ENCODE results near the gene SLC12A4. TPM values are rescaled to one million over a fixed set of nuclear protein-coding genes. Genes with fewer than 3 reads are reported as not detected.

SLC12A4 gene
- polyA plus RNA-seq, 1 experiment = 115 TPM

DNA sequence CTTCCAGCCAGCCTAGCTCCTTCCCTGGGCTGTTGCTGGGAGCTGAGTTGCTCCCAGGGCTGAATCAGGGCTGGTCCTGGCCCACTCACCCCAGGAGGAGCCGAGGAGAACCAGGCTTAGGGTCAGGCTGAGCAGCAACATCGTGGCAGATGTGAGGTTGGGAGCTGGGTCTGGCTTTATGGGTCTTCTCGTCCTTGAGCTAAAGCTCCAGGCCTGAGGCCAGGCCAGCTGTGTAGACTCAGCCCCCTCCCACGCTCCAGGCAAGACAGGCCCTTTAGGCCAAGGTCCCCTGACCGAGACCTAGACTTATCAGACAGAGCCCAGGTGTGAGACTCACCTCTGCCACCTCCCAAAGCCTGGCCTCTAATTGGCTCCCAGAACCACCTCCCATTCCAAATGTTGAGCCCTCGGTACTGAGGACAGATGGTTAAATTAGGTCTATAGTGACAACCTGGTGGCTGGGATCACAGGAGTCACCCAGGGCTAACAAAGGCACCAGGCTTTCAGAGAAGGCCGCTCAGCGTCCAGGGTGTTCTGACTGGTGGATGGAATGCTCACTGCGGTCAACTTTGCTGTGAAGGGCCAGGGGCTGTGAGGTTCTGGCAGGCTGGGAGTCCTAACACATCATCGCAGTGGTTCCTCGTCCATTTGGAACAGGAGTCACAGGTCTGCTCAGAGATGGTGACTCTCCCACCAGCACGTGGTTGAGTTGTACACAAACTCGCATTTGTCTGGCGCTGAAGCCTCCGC, 36.5 kb downstream of the SLC12A4 start, which contains the start of gene CTRL:
TSS of gene CTRL (minus strand) at position 151 of the 750 bp plus-strand sequence. CDS start at position 141, 10 bp downstream.
- CTCF ChIA-PET = interaction anchor here (1.1 to 12.9 kb wide), 5 partner anchors 22 to 295 kb away, joined by 3 to 155 read pairs (median 4); partner anchors contain the start of gene NRN1L
- POLR2A ChIA-PET = no interaction called here
- Histone ChIP-seq H3K27me3 (ENCODE audit: control insufficient read depth, insufficient read depth, low read length) (no peaks in the 10 kb centered on the region), H3K36me3 (ENCODE audit: control insufficient read depth, insufficient read depth, low read length) (peaks cover 22% of the 10 kb centered on the region), H3K4me3 (ENCODE audit: low read depth, low read length) (no peak within 1 kb of the TSS)
- DNase-seq (ENCODE audit: low read depth) = no peak
- TF ChIP-seq, protein P1, sequence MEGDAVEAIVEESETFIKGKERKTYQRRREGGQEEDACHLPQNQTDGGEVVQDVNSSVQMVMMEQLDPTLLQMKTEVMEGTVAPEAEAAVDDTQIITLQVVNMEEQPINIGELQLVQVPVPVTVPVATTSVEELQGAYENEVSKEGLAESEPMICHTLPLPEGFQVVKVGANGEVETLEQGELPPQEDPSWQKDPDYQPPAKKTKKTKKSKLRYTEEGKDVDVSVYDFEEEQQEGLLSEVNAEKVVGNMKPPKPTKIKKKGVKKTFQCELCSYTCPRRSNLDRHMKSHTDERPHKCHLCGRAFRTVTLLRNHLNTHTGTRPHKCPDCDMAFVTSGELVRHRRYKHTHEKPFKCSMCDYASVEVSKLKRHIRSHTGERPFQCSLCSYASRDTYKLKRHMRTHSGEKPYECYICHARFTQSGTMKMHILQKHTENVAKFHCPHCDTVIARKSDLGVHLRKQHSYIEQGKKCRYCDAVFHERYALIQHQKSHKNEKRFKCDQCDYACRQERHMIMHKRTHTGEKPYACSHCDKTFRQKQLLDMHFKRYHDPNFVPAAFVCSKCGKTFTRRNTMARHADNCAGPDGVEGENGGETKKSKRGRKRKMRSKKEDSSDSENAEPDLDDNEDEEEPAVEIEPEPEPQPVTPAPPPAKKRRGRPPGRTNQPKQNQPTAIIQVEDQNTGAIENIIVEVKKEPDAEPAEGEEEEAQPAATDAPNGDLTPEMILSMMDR (IDR thresholded peaks at IDR 0.05; ENCODE audit: insufficient read depth, low read depth, low read length) = peak; percentile 34

DNA sequence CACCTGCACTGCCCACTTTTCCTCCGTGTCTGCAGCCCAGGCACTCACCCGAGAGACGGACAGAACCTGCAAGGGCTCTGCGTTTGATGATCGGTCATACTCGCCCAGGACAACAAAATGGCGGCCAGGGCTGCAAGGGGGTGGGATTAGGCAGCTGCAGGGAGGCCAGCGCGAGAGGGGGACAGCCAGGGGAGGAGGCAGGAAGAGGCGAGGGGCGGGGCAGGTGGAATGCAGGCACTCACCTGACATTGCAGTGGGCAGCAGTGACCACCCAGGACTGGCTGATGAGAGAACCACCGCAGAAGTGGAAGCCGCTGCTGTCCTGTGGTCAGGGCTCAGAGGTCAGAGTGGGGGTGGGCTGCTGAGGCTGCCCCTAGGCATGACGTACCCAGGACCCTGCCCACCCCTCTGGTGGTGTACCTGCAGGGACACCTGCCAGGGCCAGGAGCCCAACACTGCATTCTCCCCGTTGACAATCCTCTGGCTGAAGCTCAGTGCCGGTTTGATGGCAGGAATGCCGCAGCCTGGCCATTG, 37.7 kb downstream of the SLC12A4 start:
- POLR2A ChIA-PET = no interaction called here

DNA sequence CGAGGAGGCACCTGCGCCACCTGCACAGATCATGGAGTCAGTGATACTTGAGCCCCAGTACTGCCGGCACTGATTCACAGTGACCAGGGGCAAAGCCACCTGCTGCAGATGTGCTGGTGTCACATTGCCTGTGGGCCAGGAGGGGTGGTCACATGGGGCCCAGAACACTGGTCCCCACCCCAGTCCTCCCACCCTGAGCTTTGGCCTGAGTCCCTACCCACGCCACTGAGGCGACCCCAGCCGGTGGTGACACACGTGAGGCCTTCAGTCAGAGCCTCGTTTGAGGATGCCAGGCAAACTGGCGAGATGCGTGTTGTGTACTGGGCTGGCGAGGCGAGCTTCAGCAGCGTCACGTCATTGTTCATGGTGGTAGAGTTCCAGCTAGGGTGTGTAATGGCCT, 38.2 kb downstream of the SLC12A4 start:
- H3K27me3 ChIP-seq (ENCODE audit: control insufficient read depth, insufficient read depth, low read length) = no peaks in the 10 kb centered on the region
- ChIA-PET POLR2A (no interaction called here), CTCF (interaction anchor here (0.8 to 12.9 kb wide), 4 partner anchors 45 to 262 kb away, joined by 3 to 155 read pairs (median 8); partner anchors contain the start of gene NRN1L)
- TF ChIP-seq, protein P1 (IDR thresholded peaks at IDR 0.05; ENCODE audit: insufficient read depth, low read depth, low read length) = no peak
- no peak overlapping the region for H3K4me3 ChIP-seq (ENCODE audit: low read depth, low read length)
- H3K36me3 ChIP-seq (ENCODE audit: control insufficient read depth, insufficient read depth, low read length) = peaks cover 22% of the 10 kb centered on the region
- no peak for DNase-seq (ENCODE audit: low read depth)

More for the DNA sequence above, 37.7 kb downstream of the SLC12A4 start:
- Histone ChIP-seq H3K27me3 (ENCODE audit: control insufficient read depth, insufficient read depth, low read length) (no peaks in the 10 kb centered on the region), H3K4me3 (ENCODE audit: low read depth, low read length) (no peak overlapping the region), H3K36me3 (ENCODE audit: control insufficient read depth, insufficient read depth, low read length) (peaks cover 22% of the 10 kb centered on the region)
- TF ChIP-seq, protein P1 (IDR thresholded peaks at IDR 0.05; ENCODE audit: insufficient read depth, low read depth, low read length) = no peak
- CTCF ChIA-PET = interaction anchor here (0.8 to 12.9 kb wide), 4 partner anchors 45 to 296 kb away, joined by 3 to 155 read pairs (median 8); partner anchors contain the start of gene NRN1L
- no peak for DNase-seq (ENCODE audit: low read depth)

DNA sequence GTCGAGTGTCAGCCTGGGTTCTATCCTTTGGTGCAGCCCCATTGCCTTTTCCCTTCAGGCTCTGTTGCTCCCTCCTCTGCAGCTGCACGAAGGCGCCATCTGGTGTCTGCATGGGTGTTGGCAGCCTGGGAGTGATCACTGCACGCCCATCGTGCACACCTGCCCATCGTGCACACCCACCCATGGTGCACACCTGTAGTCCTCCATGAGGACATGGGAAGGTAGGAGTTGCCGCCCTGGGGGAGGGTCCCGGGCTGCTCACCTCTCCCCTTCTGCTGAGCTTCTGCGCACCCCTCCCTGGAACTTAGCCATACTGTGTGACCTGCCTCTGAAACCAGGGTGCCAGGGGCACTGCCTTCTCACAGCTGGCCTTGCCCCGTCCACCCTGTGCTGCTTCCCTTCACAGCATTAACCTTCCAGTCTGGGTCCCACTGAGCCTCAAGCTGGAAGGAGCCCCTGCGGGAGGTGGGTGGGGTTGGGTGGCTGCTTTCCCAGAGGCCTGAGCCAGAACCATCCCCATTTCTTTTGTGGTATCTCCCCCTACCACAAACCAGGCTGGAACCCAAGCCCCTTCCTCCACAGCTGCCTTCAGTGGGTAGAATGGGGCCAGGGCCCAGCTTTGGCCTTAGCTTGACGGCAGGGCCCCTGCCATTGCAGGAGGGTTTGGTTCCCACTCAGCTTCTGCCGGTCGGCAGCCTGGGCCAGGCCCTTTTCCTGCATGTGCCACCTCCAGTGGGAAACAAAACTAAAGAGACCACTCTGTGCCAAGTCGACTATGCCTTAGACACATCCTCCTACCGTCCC, 39.7 kb downstream of the SLC12A4 start:
- TF ChIP-seq, protein P1 (IDR thresholded peaks at IDR 0.05; ENCODE audit: insufficient read depth, low read depth, low read length) = peak; percentile 93
- ChIA-PET POLR2A (no interaction called here), CTCF (interaction anchor here (0.6 to 12.9 kb wide), 25 partner anchors 8 to 408 kb away, joined by 3 to 155 read pairs (median 4); partner anchors contain the start of genes NRN1L and PSMB10)
- DNase-seq (ENCODE audit: low read depth) = no peak
- Histone ChIP-seq H3K27me3 (ENCODE audit: control insufficient read depth, insufficient read depth, low read length) (no peaks in the 10 kb centered on the region), H3K4me3 (ENCODE audit: low read depth, low read length) (no peak overlapping the region), H3K36me3 (ENCODE audit: control insufficient read depth, insufficient read depth, low read length) (peaks cover 21% of the 10 kb centered on the region)
